ENCODE results near the gene FAM171A1.

GRCh38 chr10:15259136-15259535 lies 112.0 kb downstream of the FAM171A1 start:
- no peak for TF ChIP-seq CTCF (IDR thresholded peaks at IDR 0.05)
- TF ChIP-seq POLR2A (IDR thresholded peaks at IDR 0.05): no peak
